HepG2 (cell line): ENCODE data around the gene STC2. TPM values are rescaled to one million over a fixed set of nuclear protein-coding genes. Genes with fewer than 3 reads are reported as not detected.

Experiments used
- CREB1 ChIP-seq, 2 experiments: fragments of 450-650 bp in 1 of 2; IDR thresholded peaks; 2 replicates each; pipeline ENCODE4 v1.6.1; 2016 to 2017; ENCODE audit warnings: control low read depth in 1 of 2, mild to moderate bottlenecking in 1 of 2, missing compliant biosample characterization in 1 of 2, missing genetic modification characterization in 1 of 2
- ESRRA ChIP-seq: sonication (generic); formaldehyde crosslinking; IDR thresholded peaks from 2 replicates; pipeline ENCODE4 v1.5.1; 2020; ENCODE audit warnings: mild to moderate bottlenecking, low read depth, missing genetic modification reagents
- KLF9 ChIP-seq: IDR thresholded peaks from 2 replicates; pipeline ENCODE4 v1.6.1; 2016; ENCODE audit warnings: low read depth
- LRRFIP1 ChIP-seq: sonication (generic); formaldehyde crosslinking; conservative IDR thresholded peaks from 2 replicates; pipeline ENCODE4 v1.4.0; 2020; ENCODE audit warnings: missing genetic modification reagents
- MLLT10 ChIP-seq: sonication (generic); formaldehyde crosslinking; IDR thresholded peaks from 2 replicates; pipeline ENCODE4 v1.4.0; 2020; ENCODE audit warnings: missing genetic modification reagents
- SP5 ChIP-seq: IDR thresholded peaks from 2 replicates; pipeline ENCODE4 v1.6.1; 2016; ENCODE audit warnings: low read depth, borderline replicate concordance
- SRSF9 ChIP-seq: fragments of 200-400 bp; formaldehyde crosslinking; IDR thresholded peaks from 2 replicates; pipeline ENCODE4 v1.6.1; 2018; ENCODE audit warnings: borderline replicate concordance, mild to moderate bottlenecking, low read depth, low read length; ENCODE audit not compliant: insufficient read depth, poor library complexity, severe bottlenecking
- SRY ChIP-seq: sonication (generic); formaldehyde crosslinking; IDR thresholded peaks from 2 replicates; pipeline ENCODE4 v1.8.0; 2022; ENCODE audit warnings: mild to moderate bottlenecking, missing genetic modification reagents
- TARDBP ChIP-seq: sonication (generic); formaldehyde crosslinking; IDR thresholded peaks from 2 replicates; pipeline ENCODE4 v1.8.0; 2022; ENCODE audit warnings: mild to moderate bottlenecking, missing genetic modification reagents
- TFAP4 ChIP-seq: sonication (generic); IDR thresholded peaks from 2 replicates; pipeline ENCODE4 v1.6.1; 2016; ENCODE audit warnings: low read depth, borderline replicate concordance
- ZBTB40 ChIP-seq, 2 experiments: fragments of 450-650 bp in 1 of 2; sonication (generic) in 1 of 2; formaldehyde crosslinking in 1 of 2; IDR thresholded peaks; 2 replicates each; pipeline versions ENCODE4 v1.6.1 to v1.8.0; 2016 to 2022; ENCODE audit warnings: antibody characterized with exemption in 1 of 2, mild to moderate bottlenecking in 1 of 2, missing genetic modification reagents in 1 of 2
- ZNF124 ChIP-seq: sonication (generic); formaldehyde crosslinking; IDR thresholded peaks from 2 replicates; pipeline ENCODE4 v1.4.0; 2020; ENCODE audit warnings: missing genetic modification reagents
- ZNF253 ChIP-seq: sonication (generic); formaldehyde crosslinking; IDR thresholded peaks from 2 replicates; pipeline ENCODE4 v1.8.0; 2022; ENCODE audit warnings: mild to moderate bottlenecking, missing genetic modification reagents, borderline replicate concordance
- ZNF44 ChIP-seq: sonication (generic); formaldehyde crosslinking; IDR thresholded peaks from 2 replicates; pipeline ENCODE4 v1.5.1; 2020; ENCODE audit warnings: mild to moderate bottlenecking, missing genetic modification reagents
- ZNF607 ChIP-seq: sonication (generic); formaldehyde crosslinking; IDR thresholded peaks from 2 replicates; pipeline ENCODE4 v1.5.1; 2020; ENCODE audit warnings: missing genetic modification reagents, mild to moderate bottlenecking, borderline replicate concordance
- polyA plus RNA-seq, 8 experiments: library from polyadenylated mRNA; depleted of rRNA in 3 of 8; stranded (reverse) in 7 of 8; unstranded in 1 of 8; fragments of >200 nt; fragmentation: Illumina TruSeq in 4 of 8; extraction: Trizol in 4 of 8; gene quantifications; 2 replicates each; pipeline versions ENCODE4 v1.2.1 to v1.2.3, GENCODE V29; 2011 to 2016; ENCODE audit warnings: low read depth in 4 of 8, missing spikeins in 1 of 8, mixed read lengths in 1 of 8; ENCODE audit not compliant: insufficient read depth in 1 of 8
- total RNA-seq, 5 experiments: library from RNA; depleted of rRNA; stranded (reverse); fragments of >200 nt; fragmentation: Illumina TruSeq; extraction: Trizol; gene quantifications; 2 replicates each; pipeline ENCODE4 v1.2.3, GENCODE V29; 2016; ENCODE audit warnings: low read depth in 1 of 5

Gene STC2
- total and polyA plus RNA-seq, 2 of the 13 experiments (the other 11 are each of a cell fraction or from before 2014, with no cell fraction given), result 27.1 to 69.2 TPM

GRCh38 chr5:173283318-173284288 is 44.6 kb downstream of the STC2 start (continued):
- peak; percentile 95 for TF ChIP-seq TARDBP (CRISPR knock-in tag)
- TF ChIP-seq MLLT10 (CRISPR knock-in tag), result no peak
- no peak for TF ChIP-seq SRSF9
- no peak for TF ChIP-seq CREB1 (IDR thresholded peaks at IDR 0.05)
- no peak for TF ChIP-seq CREB1 (CRISPR knock-in tag; IDR thresholded peaks at IDR 0.05)
- peak; percentile 73 for TF ChIP-seq SP5 (CRISPR knock-in tag)
- TF ChIP-seq ZNF44 (CRISPR knock-in tag), result peak; percentile 95
- peak; percentile 98 for TF ChIP-seq ZNF607
- no peak for TF ChIP-seq ZBTB40 (IDR thresholded peaks at IDR 0.05)
- TF ChIP-seq ZBTB40 (CRISPR knock-in tag; IDR thresholded peaks at IDR 0.05), result peak; percentile 95
- peak; percentile 95 for TF ChIP-seq ZNF124 (CRISPR knock-in tag)
- peak; percentile 89 for TF ChIP-seq ESRRA (CRISPR knock-in tag)
- peak; percentile 96; the same call in 1 of the 2 replicates for TF ChIP-seq KLF9 (CRISPR knock-in tag)
- TF ChIP-seq TFAP4, result peak; percentile 40; the same call in 1 of the 2 replicates
- TF ChIP-seq ZNF253 (CRISPR knock-in tag), result peak; percentile 95; the same call in 1 of the 2 replicates
- peak; percentile 99 for TF ChIP-seq SRY (CRISPR knock-in tag)
- no peak for TF ChIP-seq LRRFIP1 (CRISPR knock-in tag)
